ENCODE data around the gene TMEM123. TPM values are rescaled to one million over a fixed set of nuclear protein-coding genes. Genes with fewer than 3 reads are reported as not detected.

TMEM123 gene
- polyA plus RNA-seq, 1 donor = 141 TPM

- Histone ChIP-seq H3K4me3 (ENCODE audit: low read length) (no peak overlapping the region), H3K36me3 (ENCODE audit: control insufficient read depth, insufficient read depth, low read length) (no peaks in the 10 kb centered on the region), H3K4me1 (ENCODE audit: control insufficient read depth, insufficient read depth, low read length) (peaks cover 3% of the 10 kb centered on the region), H3K9me3 (ENCODE audit: control insufficient read depth, low read depth, low read length) (no peaks in the 10 kb centered on the region), H3K27ac (ENCODE audit: low read length) (no peak overlapping the region), H3K27me3 (ENCODE audit: control insufficient read depth, insufficient read depth, low read length) (no peaks in the 10 kb centered on the region)
- DNase-seq = no peak
- WGBS (ENCODE audit: insufficient coverage, low lambda C conversion rate) = no CpG with 5 or more reads among the region's 1 CpG
These were observed 37.2 kb downstream of the TMEM123 start for GRCh38 chr11:102415304-102415916.

GRCh38 chr11:102414559-102414958 is 38.0 kb downstream of the TMEM123 start:
- H3K4me1 ChIP-seq (ENCODE audit: control insufficient read depth, insufficient read depth, low read length) = no peaks in the 10 kb centered on the region
- H3K4me3 ChIP-seq (ENCODE audit: low read length) = no peak overlapping the region
- H3K36me3 ChIP-seq (ENCODE audit: control insufficient read depth, insufficient read depth, low read length) = peaks cover 2% of the 10 kb centered on the region
- H3K27me3 ChIP-seq (ENCODE audit: control insufficient read depth, insufficient read depth, low read length) = no peaks in the 10 kb centered on the region
- H3K27ac ChIP-seq (ENCODE audit: low read length) = no peak overlapping the region
- DNase-seq = no peak
- WGBS (ENCODE audit: insufficient coverage, low lambda C conversion rate) = no CpG with 5 or more reads among the region's 2 CpGs
- no peaks in the 10 kb centered on the region for H3K9me3 ChIP-seq (ENCODE audit: control insufficient read depth, low read depth, low read length)

GRCh38 chr11:102413497-102413896 is 39.1 kb downstream of the TMEM123 start:
- DNase-seq = no peak
- Histone ChIP-seq H3K36me3 (ENCODE audit: control insufficient read depth, insufficient read depth, low read length) (peaks cover 2% of the 10 kb centered on the region), H3K27ac (ENCODE audit: low read length) (no peak overlapping the region), H3K4me1 (ENCODE audit: control insufficient read depth, insufficient read depth, low read length) (no peaks in the 10 kb centered on the region), H3K27me3 (ENCODE audit: control insufficient read depth, insufficient read depth, low read length) (no peaks in the 10 kb centered on the region), H3K9me3 (ENCODE audit: control insufficient read depth, low read depth, low read length) (no peaks in the 10 kb centered on the region), H3K4me3 (ENCODE audit: low read length) (no peak overlapping the region)
- 90% methylated on average over 2 of the region's 4 CpGs for WGBS (ENCODE audit: insufficient coverage, low lambda C conversion rate)

- no peak for DNase-seq
- H3K4me3 ChIP-seq (ENCODE audit: low read length) = no peak overlapping the region
- no peak overlapping the region for H3K27ac ChIP-seq (ENCODE audit: low read length)
- H3K9me3 ChIP-seq (ENCODE audit: control insufficient read depth, low read depth, low read length) = no peaks in the 10 kb centered on the region
- WGBS (ENCODE audit: insufficient coverage, low lambda C conversion rate) = no CpG with 5 or more reads among the region's 7 CpGs
- no peaks in the 10 kb centered on the region for H3K27me3 ChIP-seq (ENCODE audit: control insufficient read depth, insufficient read depth, low read length)
- H3K36me3 ChIP-seq (ENCODE audit: control insufficient read depth, insufficient read depth, low read length) = peaks cover 3% of the 10 kb centered on the region
- H3K4me1 ChIP-seq (ENCODE audit: control insufficient read depth, insufficient read depth, low read length) = no peaks in the 10 kb centered on the region
These were observed 41.4 kb downstream of the TMEM123 start for GRCh38 chr11:102411142-102411541.

GRCh38 chr11:102410382-102410784 is 42.2 kb downstream of the TMEM123 start:
- H3K27me3 ChIP-seq (ENCODE audit: control insufficient read depth, insufficient read depth, low read length) = no peaks in the 10 kb centered on the region
- no peak for DNase-seq
- H3K36me3 ChIP-seq (ENCODE audit: control insufficient read depth, insufficient read depth, low read length) = peaks cover 6% of the 10 kb centered on the region
- H3K9me3 ChIP-seq (ENCODE audit: control insufficient read depth, low read depth, low read length) = no peaks in the 10 kb centered on the region
- 47% methylated on average over 2 of the region's 5 CpGs for WGBS (ENCODE audit: insufficient coverage, low lambda C conversion rate)
- H3K4me3 ChIP-seq (ENCODE audit: low read length) = no peak overlapping the region
- H3K4me1 ChIP-seq (ENCODE audit: control insufficient read depth, insufficient read depth, low read length) = no peaks in the 10 kb centered on the region
- no peak overlapping the region for H3K27ac ChIP-seq (ENCODE audit: low read length)

GRCh38 chr11:102408339-102408738 is 44.2 kb downstream of the TMEM123 start:
- Histone ChIP-seq H3K9me3 (ENCODE audit: control insufficient read depth, low read depth, low read length) (no peaks in the 10 kb centered on the region), H3K27ac (ENCODE audit: low read length) (no peak overlapping the region), H3K4me3 (ENCODE audit: low read length) (no peak overlapping the region), H3K27me3 (ENCODE audit: control insufficient read depth, insufficient read depth, low read length) (no peaks in the 10 kb centered on the region), H3K36me3 (ENCODE audit: control insufficient read depth, insufficient read depth, low read length) (peaks cover 12% of the 10 kb centered on the region), H3K4me1 (ENCODE audit: control insufficient read depth, insufficient read depth, low read length) (no peaks in the 10 kb centered on the region)
- no CpG with 5 or more reads among the region's 1 CpG for WGBS (ENCODE audit: insufficient coverage, low lambda C conversion rate)
- DNase-seq = no peak

GRCh38 chr11:102407901-102408300 is 44.7 kb downstream of the TMEM123 start:
- H3K27me3 ChIP-seq (ENCODE audit: control insufficient read depth, insufficient read depth, low read length) = no peaks in the 10 kb centered on the region
- WGBS (ENCODE audit: insufficient coverage, low lambda C conversion rate) = 89% methylated on average over 1 of the region's 3 CpGs
- DNase-seq = no peak
- H3K36me3 ChIP-seq (ENCODE audit: control insufficient read depth, insufficient read depth, low read length) = peaks cover 16% of the 10 kb centered on the region
- H3K4me3 ChIP-seq (ENCODE audit: low read length) = no peak overlapping the region
- no peaks in the 10 kb centered on the region for H3K4me1 ChIP-seq (ENCODE audit: control insufficient read depth, insufficient read depth, low read length)
- H3K9me3 ChIP-seq (ENCODE audit: control insufficient read depth, low read depth, low read length) = no peaks in the 10 kb centered on the region
- H3K27ac ChIP-seq (ENCODE audit: low read length) = no peak overlapping the region

GRCh38 chr11:102406099-102406498 is 46.5 kb downstream of the TMEM123 start:
- Histone ChIP-seq H3K27me3 (ENCODE audit: control insufficient read depth, insufficient read depth, low read length) (no peaks in the 10 kb centered on the region), H3K36me3 (ENCODE audit: control insufficient read depth, insufficient read depth, low read length) (peaks cover 19% of the 10 kb centered on the region), H3K27ac (ENCODE audit: low read length) (no peak overlapping the region), H3K4me3 (ENCODE audit: low read length) (no peak overlapping the region), H3K9me3 (ENCODE audit: control insufficient read depth, low read depth, low read length) (no peaks in the 10 kb centered on the region), H3K4me1 (ENCODE audit: control insufficient read depth, insufficient read depth, low read length) (no peaks in the 10 kb centered on the region)
- DNase-seq = no peak
- WGBS (ENCODE audit: insufficient coverage, low lambda C conversion rate) = no CpG with 5 or more reads among the region's 2 CpGs

GRCh38 chr11:102405501-102405900 is 47.1 kb downstream of the TMEM123 start:
- no peaks in the 10 kb centered on the region for H3K9me3 ChIP-seq (ENCODE audit: control insufficient read depth, low read depth, low read length)

GRCh38 chr11:102402548-102402947 is 50.0 kb downstream of the TMEM123 start:
- no peak overlapping the region for H3K27ac ChIP-seq (ENCODE audit: low read length)
- peaks cover 32% of the 10 kb centered on the region for H3K36me3 ChIP-seq (ENCODE audit: control insufficient read depth, insufficient read depth, low read length)
- no peaks in the 10 kb centered on the region for H3K27me3 ChIP-seq (ENCODE audit: control insufficient read depth, insufficient read depth, low read length)
- no peaks in the 10 kb centered on the region for H3K4me1 ChIP-seq (ENCODE audit: control insufficient read depth, insufficient read depth, low read length)
- H3K9me3 ChIP-seq (ENCODE audit: control insufficient read depth, low read depth, low read length) = no peaks in the 10 kb centered on the region
- no peak overlapping the region for H3K4me3 ChIP-seq (ENCODE audit: low read length)
- DNase-seq = no peak

More at GRCh38 chr11:102405501-102405900, 47.1 kb downstream of the TMEM123 start:
- 100% methylated on average over 1 of the region's 5 CpGs for WGBS (ENCODE audit: insufficient coverage, low lambda C conversion rate)
- Histone ChIP-seq H3K4me3 (ENCODE audit: low read length) (no peak overlapping the region), H3K27ac (ENCODE audit: low read length) (no peak overlapping the region), H3K4me1 (ENCODE audit: control insufficient read depth, insufficient read depth, low read length) (no peaks in the 10 kb centered on the region), H3K27me3 (ENCODE audit: control insufficient read depth, insufficient read depth, low read length) (no peaks in the 10 kb centered on the region), H3K36me3 (ENCODE audit: control insufficient read depth, insufficient read depth, low read length) (peaks cover 23% of the 10 kb centered on the region)
- no peak for DNase-seq

GRCh38 chr11:102401905-102402304 is 50.7 kb downstream of the TMEM123 start:
- Histone ChIP-seq H3K4me1 (ENCODE audit: control insufficient read depth, insufficient read depth, low read length) (no peaks in the 10 kb centered on the region), H3K4me3 (ENCODE audit: low read length) (no peak overlapping the region), H3K9me3 (ENCODE audit: control insufficient read depth, low read depth, low read length) (no peaks in the 10 kb centered on the region), H3K36me3 (ENCODE audit: control insufficient read depth, insufficient read depth, low read length) (peaks cover 32% of the 10 kb centered on the region), H3K27ac (ENCODE audit: low read length) (no peak overlapping the region), H3K27me3 (ENCODE audit: control insufficient read depth, insufficient read depth, low read length) (no peaks in the 10 kb centered on the region)
- WGBS (ENCODE audit: insufficient coverage, low lambda C conversion rate) = no CpG with 5 or more reads among the region's 3 CpGs
- no peak for DNase-seq

Data from large intestine (tissue), 3 donors.